ENCODE data around the gene ANKRD42. TPM values are rescaled to one million over a fixed set of nuclear protein-coding genes. Genes with fewer than 3 reads are reported as not detected.
A peak's percentile ranks its signal among the peaks of the same experiment; 100 is the strongest.

The ANKRD42 gene
- total and polyA plus RNA-seq, 11 donors, result 2.0 to 9.1 (median 6.0) TPM

- TF ChIP-seq CTCF (IDR thresholded peaks at IDR 0.05) (no peak), POLR2A (IDR thresholded peaks at IDR 0.05) (no peak)
- Histone ChIP-seq H3K27ac (no peak overlapping the region), H3K4me1 (peaks cover 0 to 4% (median 0%) of the 10 kb centered on the region in 12 donors), H3K4me3 (no peak overlapping the region), H3K27me3 (no peaks in the 10 kb centered on the region), H3K9me3 (no peaks in the 10 kb centered on the region), H3K36me3 (no peaks in the 10 kb centered on the region)
- no peak for DNase-seq
- intact Hi-C loops (cut with DNase I), result loop anchor here in 2 of 10 donors (5.0 to 10.0 kb wide), 2 partner anchors 577 to 579 kb away; no protein-coding TSS in a partner anchor
- ATAC-seq, result no peak
- 73 to 91% (median 81%) methylated on average over 3 of the region's 3 CpGs for WGBS, 4 donors
These were observed 44.6 kb downstream of the ANKRD42 start for GRCh38 chr11:83238111-83238510.

- no peaks in the 10 kb centered on the region for H3K9me3 ChIP-seq
- H3K4me1 ChIP-seq, result no peaks in the 10 kb centered on the region
- no peaks in the 10 kb centered on the region for H3K27me3 ChIP-seq
- H3K27ac ChIP-seq, result no peak overlapping the region
- DNase-seq, result peak in 2 of 5 donors; percentile 41 to 52
- no peak overlapping the region for H3K4me3 ChIP-seq
- TF ChIP-seq POLR2A (IDR thresholded peaks at IDR 0.05) (no peak), CTCF (IDR thresholded peaks at IDR 0.05) (peak; percentile 31 to 69 (median 49))
- H3K36me3 ChIP-seq, result peaks cover 0 to 6% (median 0%) of the 10 kb centered on the region in 9 donors
- peak in 3 of 4 donors; percentile 62 to 88 (median 79) for ATAC-seq
- intact Hi-C loops (cut with DNase I), result loop anchor here in 6 of 10 donors (5.0 to 10.0 kb wide), 5 partner anchors 517 to 576 kb away; no protein-coding TSS in a partner anchor
- 14 to 17% (median 16%) methylated on average over 5 of the region's 5 CpGs for WGBS, 4 donors
These were observed 47.9 kb downstream of the ANKRD42 start for GRCh38 chr11:83241291-83241946.

GRCh38 chr11:83249445-83249844 lies 55.9 kb downstream of the ANKRD42 start:
- 91 to 100% (median 98%) methylated on average over 1 of the region's 1 CpG for WGBS, 4 donors
- no peak for TF ChIP-seq POLR2A (IDR thresholded peaks at IDR 0.05)
- TF ChIP-seq CTCF (IDR thresholded peaks at IDR 0.05), result no peak
- DNase-seq, result no peak
- H3K4me3 ChIP-seq, result no peak overlapping the region
- H3K9me3 ChIP-seq, result no peaks in the 10 kb centered on the region
- H3K27me3 ChIP-seq, result no peaks in the 10 kb centered on the region
- H3K4me1 ChIP-seq, result no peaks in the 10 kb centered on the region
- peaks cover 0 to 10% (median 0%) of the 10 kb centered on the region in 9 donors for H3K36me3 ChIP-seq
- no peak for ATAC-seq
- intact Hi-C loops (cut with DNase I), result loop anchor here in 6 of 10 donors (2.0 to 10.0 kb wide), 6 partner anchors 341 to 565 kb away; no protein-coding TSS in a partner anchor
- H3K27ac ChIP-seq, result no peak overlapping the region

GRCh38 chr11:83249972-83250593 lies 56.6 kb downstream of the ANKRD42 start:
- Histone ChIP-seq H3K27ac (no peak overlapping the region), H3K27me3 (no peaks in the 10 kb centered on the region), H3K36me3 (peaks cover 0 to 10% (median 0%) of the 10 kb centered on the region in 9 donors), H3K9me3 (no peaks in the 10 kb centered on the region), H3K4me1 (no peaks in the 10 kb centered on the region), H3K4me3 (no peak overlapping the region)
- no peak for TF ChIP-seq POLR2A (IDR thresholded peaks at IDR 0.05)
- peak; percentile 44 to 83 (median 65) for TF ChIP-seq CTCF (IDR thresholded peaks at IDR 0.05)
- 4 to 11% (median 6%) methylated on average over 4 of the region's 4 CpGs for WGBS, 4 donors
- no peak for DNase-seq
- intact Hi-C loops (cut with DNase I), result loop anchor here (2.0 to 10.0 kb wide), 8 partner anchors 341 to 565 kb away; no protein-coding TSS in a partner anchor
- peak in 1 of 4 donors; percentile 56 for ATAC-seq

Measured in heart left ventricle (tissue), 16 donors.